Measurements from ENCODE around the gene HES2.

GRCh38 chr1:6416906-6417305 lies 2.8 kb downstream of the HES2 start:
- no peak for TF ChIP-seq MAFK (IDR thresholded peaks at IDR 0.05; ENCODE audit: low read depth, low read length)
- TF ChIP-seq, protein P1, sequence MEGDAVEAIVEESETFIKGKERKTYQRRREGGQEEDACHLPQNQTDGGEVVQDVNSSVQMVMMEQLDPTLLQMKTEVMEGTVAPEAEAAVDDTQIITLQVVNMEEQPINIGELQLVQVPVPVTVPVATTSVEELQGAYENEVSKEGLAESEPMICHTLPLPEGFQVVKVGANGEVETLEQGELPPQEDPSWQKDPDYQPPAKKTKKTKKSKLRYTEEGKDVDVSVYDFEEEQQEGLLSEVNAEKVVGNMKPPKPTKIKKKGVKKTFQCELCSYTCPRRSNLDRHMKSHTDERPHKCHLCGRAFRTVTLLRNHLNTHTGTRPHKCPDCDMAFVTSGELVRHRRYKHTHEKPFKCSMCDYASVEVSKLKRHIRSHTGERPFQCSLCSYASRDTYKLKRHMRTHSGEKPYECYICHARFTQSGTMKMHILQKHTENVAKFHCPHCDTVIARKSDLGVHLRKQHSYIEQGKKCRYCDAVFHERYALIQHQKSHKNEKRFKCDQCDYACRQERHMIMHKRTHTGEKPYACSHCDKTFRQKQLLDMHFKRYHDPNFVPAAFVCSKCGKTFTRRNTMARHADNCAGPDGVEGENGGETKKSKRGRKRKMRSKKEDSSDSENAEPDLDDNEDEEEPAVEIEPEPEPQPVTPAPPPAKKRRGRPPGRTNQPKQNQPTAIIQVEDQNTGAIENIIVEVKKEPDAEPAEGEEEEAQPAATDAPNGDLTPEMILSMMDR (conservative IDR thresholded peaks at IDR 0.05; ENCODE audit: low read depth, low read length): no peak
- TF ChIP-seq RCOR1 (IDR thresholded peaks at IDR 0.05; ENCODE audit: insufficient replicate concordance, low read length): no peak
- no peak for TF ChIP-seq POLR2A (IDR thresholded peaks at IDR 0.05; ENCODE audit: low read depth, low read length)
- TF ChIP-seq CHD1 (IDR thresholded peaks at IDR 0.05; ENCODE audit: low read depth, low read length): no peak
- TF ChIP-seq RAD21 (IDR thresholded peaks at IDR 0.05; ENCODE audit: low read length): no peak
- TF ChIP-seq USF2 (IDR thresholded peaks at IDR 0.05; ENCODE audit: low read depth, low read length): no peak
- no peak for TF ChIP-seq MAZ (IDR thresholded peaks at IDR 0.05; ENCODE audit: borderline replicate concordance, low read depth, low read length)
- TF ChIP-seq CEBPB (IDR thresholded peaks at IDR 0.05; ENCODE audit: low read depth, low read length): no peak
- TF ChIP-seq FOS (IDR thresholded peaks at IDR 0.05; ENCODE audit: low read depth, low read length): no peak
- no peak for TF ChIP-seq BHLHE40 (IDR thresholded peaks at IDR 0.05; ENCODE audit: low read depth, low read length)
- no peak for TF ChIP-seq MXI1 (IDR thresholded peaks at IDR 0.05; ENCODE audit: borderline replicate concordance, low read depth, low read length)
- no peak for TF ChIP-seq SMC3 (IDR thresholded peaks at IDR 0.05; ENCODE audit: low read depth, low read length)
- no peak for TF ChIP-seq ELK1 (IDR thresholded peaks at IDR 0.05; ENCODE audit: borderline replicate concordance, low read depth, low read length)
